Inferior parietal cortex (tissue), 1 donor: ENCODE measurements around the gene TNRC6A.
"Not testable (repeated sequence)": the region's sequence is repeated elsewhere in the genome, so short reads cannot be mapped to it uniquely, and the experiment has no call there.

Source experiments
- DNase-seq: peaks from one replicate; pipeline ENCODE4 v3.0.0-alpha.2; 2016; ENCODE audit errors: extremely low spot score

Gene TNRC6A

DNA sequence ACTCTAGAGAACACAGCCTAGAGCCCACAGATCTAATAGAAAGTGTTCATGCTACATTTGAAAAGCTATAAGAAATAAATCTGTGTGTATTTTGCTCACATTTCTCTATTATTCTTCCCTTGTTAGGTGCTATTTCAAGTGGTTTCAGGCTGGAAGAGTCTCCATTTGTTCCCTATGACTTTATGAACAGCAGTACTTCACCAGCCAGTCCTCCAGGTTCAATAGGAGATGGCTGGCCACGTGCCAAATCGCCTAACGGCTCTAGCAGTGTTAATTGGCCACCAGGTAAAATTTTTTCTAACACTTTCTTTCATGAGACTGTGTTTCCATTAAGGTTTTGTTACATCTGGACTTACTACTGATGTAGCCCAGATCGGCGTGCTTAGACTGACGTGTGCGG lies 85.6 kb downstream of the TNRC6A start:
- DNase-seq, result no peak

DNA sequence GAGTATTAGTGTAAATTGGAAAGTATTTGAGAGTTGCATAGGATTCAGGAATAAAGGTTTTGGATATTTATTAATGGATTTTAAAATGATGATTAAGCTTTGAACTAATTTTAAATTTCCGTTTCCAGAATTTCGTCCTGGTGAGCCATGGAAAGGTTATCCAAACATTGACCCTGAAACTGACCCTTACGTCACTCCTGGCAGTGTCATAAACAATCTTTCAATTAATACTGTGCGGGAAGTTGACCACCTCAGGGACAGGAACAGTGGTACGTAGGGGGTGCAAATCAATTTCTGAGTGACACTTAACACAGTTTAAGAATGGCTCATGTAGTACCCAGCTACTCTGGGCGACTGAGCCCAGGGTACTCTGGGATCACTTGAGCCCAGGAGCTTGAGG lies 87.2 kb downstream of the TNRC6A start:
- DNase-seq, result no peak

DNA sequence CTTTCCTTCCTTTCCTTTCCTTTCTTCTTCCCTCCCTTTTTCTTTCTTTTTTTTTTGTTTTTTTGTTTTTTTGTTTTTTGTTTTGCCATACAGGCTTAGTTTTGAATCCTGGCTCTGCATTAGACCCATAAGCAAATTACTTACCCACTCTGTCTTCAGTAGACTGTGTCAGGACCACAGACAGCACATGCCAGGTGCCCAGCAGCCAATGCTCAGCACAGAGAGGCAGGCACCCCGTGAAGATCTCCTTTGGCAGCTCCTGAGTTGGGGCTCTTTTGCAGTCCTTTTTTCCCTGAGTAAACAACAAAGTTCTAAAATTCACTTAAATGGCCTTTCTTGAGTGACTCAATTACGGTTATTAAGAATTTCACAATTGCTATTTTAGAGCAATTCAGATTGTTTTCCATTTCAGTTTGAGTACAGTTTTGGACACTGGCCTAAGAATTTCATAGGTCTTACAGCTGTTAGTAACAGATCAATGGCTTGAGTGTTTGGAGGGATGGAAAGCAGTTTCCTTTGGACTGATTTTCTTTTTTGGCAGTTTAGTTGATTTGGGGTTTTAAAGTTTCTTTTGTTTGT lies 90.1 kb downstream of the TNRC6A start:
- DNase-seq, result no peak

DNA sequence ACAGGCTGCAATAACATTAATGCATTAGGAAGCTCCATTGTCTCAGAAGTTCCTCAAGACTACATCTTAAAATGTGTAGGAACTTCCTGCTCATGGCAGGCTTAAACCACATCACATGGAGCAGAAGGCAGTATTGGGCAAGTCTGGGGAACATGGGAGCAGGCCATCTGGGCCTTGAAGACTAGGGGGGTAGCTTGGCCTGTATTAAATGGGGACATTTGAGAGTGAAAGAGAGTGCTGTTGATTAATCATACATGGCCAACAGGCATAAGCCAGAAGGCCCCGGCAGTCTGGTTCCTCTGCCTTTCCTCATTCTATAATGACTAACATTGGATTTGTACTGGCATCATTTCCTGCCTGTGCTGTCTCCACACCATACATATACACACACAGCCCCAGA lies 91.1 kb downstream of the TNRC6A start:
- DNase-seq, result no peak

DNA sequence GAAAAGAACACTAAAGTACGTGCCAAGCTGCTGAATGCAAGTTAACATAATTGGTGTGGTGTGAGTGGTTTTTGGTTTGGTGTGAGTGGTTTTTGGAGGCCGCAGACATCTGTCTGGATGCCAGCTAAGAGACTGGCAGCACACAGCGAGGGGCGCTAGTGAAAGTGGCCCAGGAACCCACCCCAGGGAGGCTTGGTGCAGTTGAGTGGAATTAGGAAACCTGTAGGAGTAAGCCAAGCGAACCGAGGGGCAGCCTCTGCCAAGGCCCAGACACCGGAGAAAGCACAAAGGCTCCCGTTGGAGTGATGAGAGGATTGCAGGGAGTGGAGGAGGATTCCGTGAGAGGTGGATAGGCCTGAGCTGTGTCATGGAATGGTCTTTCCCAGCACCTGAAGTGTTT lies 91.7 kb downstream of the TNRC6A start:
- DNase-seq, result no peak

DNA sequence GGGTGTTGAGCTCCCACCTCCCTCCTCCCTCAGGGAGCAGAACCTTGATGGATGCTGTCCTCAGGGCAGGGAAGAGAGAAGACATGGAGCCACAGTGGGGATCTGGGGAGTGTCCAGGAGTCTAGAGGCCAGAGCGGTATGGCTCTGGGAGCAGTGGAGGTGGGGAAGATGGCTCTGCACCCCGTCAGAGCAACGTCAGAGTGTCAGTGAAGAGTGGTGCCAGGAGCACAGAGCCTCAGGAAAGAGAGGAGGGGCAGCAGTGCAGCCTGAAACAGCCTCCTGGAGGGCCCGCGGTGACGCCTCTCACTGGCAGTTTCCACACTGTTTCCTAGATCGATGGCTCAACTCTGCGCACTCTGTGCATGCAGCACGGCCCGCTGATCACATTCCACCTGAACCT lies 93.1 kb downstream of the TNRC6A start:
- no peak for DNase-seq

DNA sequence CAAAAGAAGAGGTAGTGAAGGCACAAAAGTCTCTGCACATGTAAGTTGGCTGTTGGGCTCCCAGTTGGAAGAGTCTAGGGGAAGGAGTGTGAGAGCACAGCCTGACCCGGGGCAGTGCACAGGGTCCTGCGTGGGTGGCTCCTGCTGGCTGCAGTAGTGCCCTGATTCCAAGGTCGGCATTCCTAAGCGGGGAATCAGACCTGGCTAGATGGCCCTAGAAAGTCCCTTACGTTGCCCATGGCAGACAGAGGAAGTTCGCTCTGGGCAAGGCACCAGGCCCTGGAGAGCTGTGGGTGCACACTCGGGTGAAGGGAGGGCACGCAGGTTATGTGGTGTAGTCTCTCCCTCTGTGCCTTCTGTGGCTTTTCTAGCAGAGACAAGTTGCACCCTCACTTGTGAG lies 93.5 kb downstream of the TNRC6A start:
- DNase-seq, result no peak

DNA sequence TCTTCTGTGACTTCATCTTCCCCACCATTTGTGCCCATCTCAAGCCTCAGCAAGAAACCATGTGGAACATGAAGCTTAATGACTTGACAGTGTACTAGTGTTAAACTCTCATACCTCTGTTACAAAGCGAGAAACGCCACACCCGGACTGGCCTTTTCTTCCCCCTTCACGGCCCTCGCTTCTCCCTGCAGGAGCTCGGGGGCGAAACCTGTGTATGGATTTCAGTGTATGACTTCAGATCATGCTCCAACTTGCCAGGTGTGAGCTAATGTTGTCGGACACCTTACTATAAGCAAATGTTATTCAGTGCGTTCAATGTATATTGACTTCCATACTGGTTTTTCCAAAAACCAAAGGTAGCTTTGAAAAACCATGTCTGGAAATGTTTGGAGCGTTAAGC lies 96.2 kb downstream of the TNRC6A start:
- no peak for DNase-seq

DNA sequence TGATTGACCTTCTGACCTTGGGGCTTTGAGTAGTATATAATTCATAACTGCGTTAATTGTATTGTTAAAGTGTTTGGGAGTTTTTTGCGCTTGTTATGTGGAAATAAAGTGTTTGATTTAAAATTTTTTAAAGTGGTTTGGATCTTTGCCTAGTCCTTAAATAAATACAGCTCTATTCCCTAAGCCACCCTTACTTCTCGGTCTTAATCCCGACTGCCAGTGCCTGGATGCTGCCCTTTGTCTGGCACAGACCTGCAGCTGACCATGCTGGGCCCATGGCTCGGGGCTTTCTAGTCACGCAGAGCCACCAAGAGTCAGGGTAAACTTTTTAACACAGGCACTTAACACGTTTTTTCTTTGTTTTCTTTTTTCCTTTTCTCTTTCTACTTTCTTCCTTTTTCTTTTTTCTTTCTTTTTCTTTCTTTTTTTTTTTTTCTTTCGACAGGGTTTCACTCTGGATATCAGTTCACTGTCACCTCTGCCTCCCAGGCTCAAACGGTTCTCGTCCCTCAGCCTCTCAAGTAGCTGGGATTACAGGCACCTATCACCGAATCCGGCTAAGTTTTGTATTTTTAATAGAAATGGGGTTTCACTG lies 96.7 kb downstream of the TNRC6A start:
- DNase-seq, result no peak

DNA sequence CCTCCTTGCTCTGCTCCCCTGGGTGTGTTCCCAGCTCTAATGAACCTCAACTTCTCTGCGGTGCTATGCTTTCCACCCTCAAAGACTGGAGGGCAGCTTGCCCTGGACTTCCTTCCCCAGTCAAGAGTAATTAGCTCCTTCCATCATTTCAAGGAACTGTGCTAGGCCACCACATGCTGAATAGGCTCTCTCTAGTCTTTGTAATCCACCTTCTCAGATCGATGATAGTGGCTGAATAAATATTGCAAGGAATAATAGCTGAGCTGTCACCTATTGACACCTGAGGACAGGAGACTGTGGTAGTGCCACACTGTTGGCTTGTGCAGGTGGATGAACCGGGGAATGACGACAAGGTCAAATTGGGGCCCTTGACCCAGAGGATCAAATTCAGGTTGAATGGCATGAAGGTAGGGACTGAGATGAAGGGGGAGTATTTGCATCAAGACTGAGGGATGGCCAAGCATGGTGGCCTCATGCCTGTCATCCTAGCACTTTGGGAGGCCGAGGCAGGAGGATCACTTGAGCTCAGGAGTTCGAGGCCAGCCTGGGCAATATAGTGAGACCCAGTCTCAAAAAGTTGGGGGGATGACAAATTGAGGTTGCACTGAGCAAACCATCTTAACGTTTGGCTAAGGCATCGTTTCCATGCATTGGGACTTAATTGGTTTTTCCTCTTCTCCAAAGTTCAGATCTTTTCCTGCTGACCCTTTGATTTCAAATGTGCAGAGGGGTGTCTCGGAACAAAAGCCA lies 97.5 kb downstream of the TNRC6A start:
- DNase-seq, result no peak

DNA sequence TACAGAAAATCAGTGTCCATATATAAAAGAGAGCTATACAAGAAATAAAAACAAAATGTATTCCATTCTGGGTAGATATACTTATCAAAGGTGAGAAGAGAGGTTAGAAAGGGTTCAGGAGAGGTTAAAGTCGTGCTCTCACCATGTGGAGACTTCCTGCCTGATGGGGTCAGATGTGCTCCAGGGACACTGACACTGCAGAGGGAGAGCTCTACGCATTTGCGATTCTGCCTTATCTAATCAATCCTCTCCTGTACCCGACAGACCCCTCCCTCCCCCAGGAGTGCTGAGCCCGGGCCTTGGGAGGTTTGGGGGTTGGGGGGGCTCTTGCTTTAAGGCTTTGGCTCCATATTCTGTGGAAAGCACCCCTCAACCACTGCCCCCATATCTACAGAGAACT lies 99.7 kb downstream of the TNRC6A start:
- no peak for DNase-seq

DNA sequence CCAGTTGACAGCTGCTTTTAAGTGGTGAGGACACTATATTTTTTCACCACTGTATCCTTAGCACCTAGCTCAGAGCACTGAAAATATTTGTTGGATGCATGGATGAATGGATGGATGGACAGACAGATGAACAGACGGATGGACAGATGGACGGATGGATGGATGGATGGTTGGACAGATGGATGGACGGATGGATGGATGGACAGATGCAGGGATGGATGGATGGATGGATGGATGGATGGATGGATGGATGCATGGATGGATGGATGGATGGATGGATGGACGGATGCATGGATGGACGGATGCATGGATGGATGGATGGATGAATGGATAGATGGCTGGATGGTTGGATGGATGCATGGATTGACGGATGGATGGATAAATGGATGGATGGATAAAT lies 103.9 kb downstream of the TNRC6A start:
- DNase-seq, result no peak

DNA sequence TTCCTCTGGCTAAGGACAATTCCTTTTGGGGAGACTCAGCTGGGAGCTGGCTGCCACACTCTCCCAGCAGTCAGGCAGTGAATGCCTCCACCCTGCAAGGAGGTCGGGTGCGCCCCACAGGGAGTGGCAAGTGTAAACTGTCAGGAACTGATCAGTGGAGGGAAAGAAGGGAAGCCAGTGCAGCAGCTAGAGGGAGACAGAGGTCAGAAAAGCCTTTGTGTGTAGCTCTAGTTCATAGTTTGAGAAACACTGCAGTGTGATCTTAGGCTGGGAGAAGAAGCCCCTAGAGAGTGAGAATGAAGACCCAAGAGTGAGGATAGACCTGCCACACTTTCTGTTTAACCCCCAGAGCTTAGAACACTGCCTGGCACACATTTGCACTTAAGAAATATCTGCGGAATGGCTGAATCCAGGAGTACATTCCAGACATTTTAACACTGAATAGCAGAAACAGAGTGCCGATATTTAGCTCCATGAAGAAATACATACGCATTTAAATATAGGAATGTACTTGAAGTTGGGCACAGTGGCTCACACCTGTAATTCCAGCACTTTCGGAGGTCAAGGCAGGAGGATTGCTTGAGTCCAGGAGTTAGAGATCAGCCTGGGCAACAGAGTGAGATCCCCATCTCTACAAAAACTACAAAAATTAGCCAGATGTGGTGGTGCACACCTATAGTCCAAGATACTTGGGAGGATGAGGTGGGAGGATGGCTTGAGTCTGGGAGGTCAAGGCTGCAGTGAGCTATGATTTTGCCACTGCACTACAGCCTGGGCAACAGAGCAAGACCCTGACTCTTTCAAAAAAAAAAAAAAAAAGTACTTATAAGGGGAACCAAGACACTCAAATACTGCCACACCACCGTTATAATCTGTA lies 105.2 kb downstream of the TNRC6A start:
- peak; percentile 72 for DNase-seq

DNA sequence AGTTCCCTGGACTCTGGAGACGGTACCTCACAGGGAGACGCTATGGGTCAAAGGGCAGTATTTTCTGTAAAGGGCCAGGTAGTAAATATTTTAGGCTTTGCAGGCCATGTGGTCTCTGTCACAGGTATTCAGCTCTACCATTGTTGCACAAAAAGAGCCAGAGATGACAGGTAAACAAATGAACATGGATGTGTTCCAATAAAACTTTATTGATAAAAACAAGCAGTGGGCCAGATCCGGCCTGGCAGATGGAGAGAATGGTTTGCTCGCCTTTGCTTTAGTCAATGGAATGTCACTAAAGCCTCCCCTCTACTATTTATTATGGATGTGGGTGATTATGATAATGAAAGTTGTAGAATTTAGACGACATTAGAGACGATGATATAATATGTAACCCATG lies 107.4 kb downstream of the TNRC6A start:
- DNase-seq, result no peak

DNA sequence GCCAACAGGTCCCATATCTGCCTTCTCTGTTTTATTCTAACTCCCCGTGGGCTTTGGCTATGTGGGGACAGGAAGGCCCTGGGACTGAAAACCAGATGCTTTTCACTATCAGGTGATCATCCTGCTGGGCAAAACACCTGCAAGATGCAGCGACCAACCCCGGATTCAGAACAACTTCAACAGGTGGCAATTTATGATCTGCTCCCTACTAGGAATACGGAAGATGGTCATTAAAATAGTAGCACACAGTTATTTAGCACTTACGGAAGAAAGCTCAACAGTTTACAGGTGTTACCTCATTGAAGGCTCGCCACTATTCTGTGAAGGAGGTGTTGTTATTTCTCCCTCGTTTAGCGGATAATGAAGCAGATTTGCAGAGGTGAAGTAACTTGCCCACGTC lies 108.5 kb downstream of the TNRC6A start:
- DNase-seq, result no peak

DNA sequence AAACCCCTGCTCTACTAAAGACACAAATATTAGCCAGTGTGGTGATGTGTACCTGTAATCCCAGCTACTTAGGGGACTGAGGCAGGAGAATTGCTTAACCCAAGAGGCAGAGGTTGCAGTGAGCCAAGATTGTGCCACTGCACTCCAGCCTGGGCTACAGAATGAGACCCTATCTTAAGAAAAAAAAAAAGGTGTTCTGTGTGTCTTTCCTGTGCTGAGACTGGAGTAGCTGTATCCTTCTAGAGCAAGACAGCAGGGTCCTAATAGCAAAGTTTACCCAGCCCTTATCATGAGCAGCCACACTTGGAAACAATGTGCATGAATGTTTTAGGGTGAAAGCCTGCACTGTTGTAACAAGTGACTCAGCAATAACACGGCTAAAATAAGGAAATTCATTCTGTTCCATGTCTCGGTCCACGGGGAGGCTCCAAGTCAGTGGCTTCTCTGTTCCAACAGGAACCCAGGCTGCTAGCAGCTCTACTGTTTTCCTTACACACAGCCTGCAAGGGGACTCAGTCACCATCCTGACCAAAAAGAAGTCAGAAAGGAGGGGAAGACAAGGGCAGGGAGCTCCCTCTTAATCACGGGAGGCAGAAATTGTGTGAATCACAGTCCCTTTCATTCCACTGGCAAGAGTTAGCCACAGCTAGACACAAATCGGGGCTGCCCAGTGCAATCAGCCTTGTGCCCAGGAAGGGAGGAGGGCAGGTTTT lies 109.3 kb downstream of the TNRC6A start:
- peak; percentile 81 for DNase-seq

DNA sequence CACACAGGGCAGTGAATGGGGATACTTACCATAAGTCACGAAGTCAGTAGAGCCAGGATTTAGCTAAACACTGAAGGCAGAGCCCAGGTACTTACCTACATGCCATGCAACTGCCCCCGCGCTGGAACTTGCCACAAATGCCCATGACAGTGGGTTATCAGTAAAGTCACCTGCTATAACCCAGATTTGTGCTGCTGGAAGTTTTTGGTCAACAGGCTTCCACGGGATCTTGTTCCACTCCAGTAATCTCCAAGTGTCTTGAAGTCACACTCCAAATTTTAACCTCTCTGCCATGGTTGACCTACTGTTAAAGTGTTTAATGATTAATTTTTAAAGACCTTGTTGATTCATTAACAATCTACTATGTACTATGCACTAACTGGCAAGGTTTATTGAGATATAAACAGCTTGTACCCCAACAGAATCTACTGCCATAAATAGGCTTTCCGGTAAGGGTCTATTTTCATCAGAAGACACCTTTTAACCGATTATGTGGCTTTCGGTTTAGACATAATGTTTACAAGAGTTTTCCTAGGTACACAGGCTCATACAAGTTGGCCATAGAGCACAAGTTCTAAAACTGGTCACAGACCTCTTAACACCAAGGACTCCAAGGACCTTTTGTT lies 110.0 kb downstream of the TNRC6A start:
- DNase-seq, result no peak

DNA sequence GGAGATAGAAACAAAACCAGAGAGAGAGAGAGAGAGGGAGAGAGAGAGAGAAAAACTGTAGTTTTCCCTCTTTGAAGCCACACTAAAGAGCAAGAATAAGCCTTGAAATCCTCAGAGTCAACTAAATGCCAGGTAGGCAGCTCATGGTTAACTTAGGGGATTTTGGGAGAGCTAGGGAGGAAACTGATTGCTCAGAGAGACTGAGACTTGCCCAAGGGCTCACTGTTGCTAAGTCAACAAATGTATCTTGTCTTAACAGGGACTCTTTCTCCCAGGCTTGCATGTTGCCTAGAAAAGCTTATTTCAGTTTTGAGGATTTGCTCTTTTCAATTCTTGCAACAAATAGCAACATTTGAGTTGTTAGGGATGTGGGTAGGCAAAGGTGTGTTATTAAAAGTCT lies 111.8 kb downstream of the TNRC6A start:
- DNase-seq, result no peak

DNA sequence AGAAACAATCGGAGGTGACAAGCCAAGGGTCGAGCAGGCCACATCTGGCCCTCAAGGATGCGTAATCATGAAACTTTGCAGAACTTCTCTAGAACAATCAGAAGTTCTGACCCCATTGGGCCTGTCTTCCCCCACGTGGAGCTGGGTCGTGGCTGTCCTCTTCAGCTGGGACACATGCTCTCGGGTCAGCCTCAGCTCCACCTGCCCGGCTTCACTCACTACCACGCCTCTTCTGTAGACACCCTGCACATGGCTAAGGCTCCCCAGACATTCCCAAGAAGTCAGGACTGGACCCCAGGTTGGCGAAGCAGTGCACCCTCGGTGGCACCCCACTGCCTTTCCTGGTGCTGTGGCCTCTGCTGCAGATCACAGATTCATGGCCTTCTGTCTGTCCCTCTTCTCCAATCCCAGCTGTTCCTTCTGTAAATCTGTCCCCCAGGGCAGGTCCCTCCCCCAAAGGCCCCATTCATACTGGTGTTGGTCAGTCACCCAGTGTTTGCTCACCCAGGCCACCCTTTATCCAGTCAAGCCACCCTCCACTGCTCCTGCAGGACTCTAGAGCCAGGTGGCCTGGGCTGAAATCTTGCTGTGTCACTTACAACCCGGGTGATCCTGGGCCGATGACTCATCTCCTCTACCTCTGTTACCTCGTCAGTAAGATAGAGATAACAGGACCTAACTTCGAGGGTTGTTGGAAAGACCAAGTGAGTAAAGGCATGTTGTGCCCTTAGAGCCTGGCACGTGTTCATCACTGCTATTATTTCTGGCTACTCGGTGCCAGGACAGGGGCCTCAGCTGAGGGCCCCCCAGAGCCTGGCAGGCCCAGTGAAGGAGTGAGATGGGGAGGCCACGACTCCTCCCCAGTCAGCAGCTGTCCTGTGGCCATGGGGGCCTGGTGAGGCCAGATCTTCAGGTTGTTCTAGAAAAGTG lies 114.9 kb downstream of the TNRC6A start:
- DNase-seq, result no peak

DNA sequence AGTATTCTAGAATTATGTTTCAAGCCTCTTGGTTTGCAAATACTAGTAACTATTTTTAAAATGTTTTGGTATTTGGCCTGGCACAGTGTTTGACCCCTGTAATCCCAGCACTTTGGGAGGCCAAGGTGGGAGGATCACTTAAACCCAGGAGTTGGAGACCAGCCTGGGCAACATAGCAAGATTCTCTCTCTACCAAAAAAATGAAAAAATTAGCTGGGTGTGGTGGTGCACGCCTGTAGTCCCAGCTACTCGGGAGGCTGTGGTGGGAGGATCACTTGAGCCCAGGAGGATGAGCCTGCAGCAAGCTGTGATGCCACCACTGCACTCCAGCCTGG lies 115.5 kb downstream of the TNRC6A start:
- not testable (repeated sequence) for DNase-seq
